ENCODE data around the gene MUCL3. TPM values are rescaled to one million over a fixed set of nuclear protein-coding genes. Genes with fewer than 3 reads are reported as not detected.
A peak's percentile ranks its signal among the peaks of the same experiment; 100 is the strongest.
"Not testable (repeated sequence)": the region's sequence is repeated elsewhere in the genome, so short reads cannot be mapped to it uniquely, and the experiment has no call there.

Gene MUCL3
- total RNA-seq, 1 experiment from 2014 or later: not detected

- not testable (repeated sequence) for DNase-seq
Measured at GRCh38 chr6:30902196-30902595, 38.6 kb upstream of the MUCL3 start.

DNA sequence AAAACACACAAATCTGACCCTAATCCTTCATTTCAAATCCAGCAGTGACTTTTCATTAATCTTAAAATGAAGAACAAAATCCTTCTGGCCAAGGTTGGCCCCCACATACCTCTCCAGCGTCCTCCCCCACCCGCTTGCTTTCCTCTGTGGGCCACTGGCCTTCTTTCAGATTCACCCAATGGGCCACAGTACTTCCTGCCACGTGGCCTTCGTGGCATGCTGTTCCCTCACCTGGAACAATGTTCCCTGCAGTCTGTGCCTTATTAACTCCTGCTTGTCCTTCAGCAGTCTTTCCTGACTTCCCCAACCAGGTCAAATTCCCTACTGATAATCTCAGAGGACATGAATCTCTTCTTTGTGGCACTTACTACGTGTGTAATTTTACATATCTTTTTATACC lies 38.1 kb upstream of the MUCL3 start:
- Histone ChIP-seq H3K4me3 (ENCODE audit: insufficient read depth, low read depth, low read length) (no peak overlapping the region), H3K27me3 (ENCODE audit: control insufficient read depth, insufficient read depth, low read length) (no peaks in the 10 kb centered on the region), H3K36me3 (replicated peaks; ENCODE audit: control insufficient read depth, insufficient read depth, low read length) (peaks cover 15% of the 10 kb centered on the region)
- no peak for DNase-seq

More at GRCh38 chr6:30902196-30902595, 38.6 kb upstream of the MUCL3 start:
- H3K36me3 ChIP-seq (replicated peaks; ENCODE audit: control insufficient read depth, insufficient read depth, low read length): peaks cover 19% of the 10 kb centered on the region
- not testable (repeated sequence) for H3K4me3 ChIP-seq (ENCODE audit: insufficient read depth, low read depth, low read length); H3K27me3 ChIP-seq (ENCODE audit: control insufficient read depth, insufficient read depth, low read length)

GRCh38 chr6:30903236-30903635 lies 37.5 kb upstream of the MUCL3 start:
- Histone ChIP-seq H3K36me3 (replicated peaks; ENCODE audit: control insufficient read depth, insufficient read depth, low read length) (peaks cover 13% of the 10 kb centered on the region), H3K27me3 (ENCODE audit: control insufficient read depth, insufficient read depth, low read length) (no peaks in the 10 kb centered on the region), H3K4me3 (ENCODE audit: insufficient read depth, low read depth, low read length) (no peak overlapping the region)
- no peak for DNase-seq

- DNase-seq; H3K27me3 ChIP-seq (ENCODE audit: control insufficient read depth, insufficient read depth, low read length): not testable (repeated sequence)
- H3K36me3 ChIP-seq (replicated peaks; ENCODE audit: control insufficient read depth, insufficient read depth, low read length): peaks cover 13% of the 10 kb centered on the region
- H3K4me3 ChIP-seq (ENCODE audit: insufficient read depth, low read depth, low read length): peak overlapping the region; percentile 41
Measured at GRCh38 chr6:30907290-30907757, 33.4 kb upstream of the MUCL3 start.

GRCh38 chr6:30907758-30908591 lies 32.8 kb upstream of the MUCL3 start, which contains the start of gene GTF2H4:
Gene GTF2H4, plus strand, starts transcription at chr6:30908207.
- Histone ChIP-seq H3K27me3 (ENCODE audit: control insufficient read depth, insufficient read depth, low read length) (no peaks in the 10 kb centered on the region), H3K36me3 (replicated peaks; ENCODE audit: control insufficient read depth, insufficient read depth, low read length) (peaks cover 15% of the 10 kb centered on the region), H3K4me3 (ENCODE audit: insufficient read depth, low read depth, low read length) (peak within 1 kb of the TSS; percentile 70)
- DNase-seq: peak; percentile 94

DNA sequence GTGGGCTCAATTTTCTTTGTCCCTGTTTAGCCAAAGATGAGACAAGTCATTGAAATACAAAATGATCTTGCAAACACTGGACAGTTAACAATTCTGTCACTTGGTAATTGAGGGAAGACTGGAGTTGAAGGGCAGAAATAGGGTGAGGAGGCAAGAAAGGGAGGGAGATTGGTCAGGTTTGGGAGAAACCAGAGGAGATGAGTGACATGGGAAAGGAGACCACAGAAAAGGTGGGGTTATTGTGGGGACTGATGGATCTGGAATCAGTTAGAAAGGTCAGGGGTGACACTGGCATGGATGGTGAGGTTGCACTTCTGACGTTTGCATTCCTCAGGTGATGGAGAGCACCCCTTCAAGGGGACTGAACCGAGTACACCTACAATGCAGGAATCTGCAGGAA lies 32.1 kb upstream of the MUCL3 start:
- Histone ChIP-seq H3K27me3 (ENCODE audit: control insufficient read depth, insufficient read depth, low read length) (no peaks in the 10 kb centered on the region), H3K36me3 (replicated peaks; ENCODE audit: control insufficient read depth, insufficient read depth, low read length) (peaks cover 15% of the 10 kb centered on the region), H3K4me3 (ENCODE audit: insufficient read depth, low read depth, low read length) (peak overlapping the region; percentile 70)
- DNase-seq: no peak

DNA sequence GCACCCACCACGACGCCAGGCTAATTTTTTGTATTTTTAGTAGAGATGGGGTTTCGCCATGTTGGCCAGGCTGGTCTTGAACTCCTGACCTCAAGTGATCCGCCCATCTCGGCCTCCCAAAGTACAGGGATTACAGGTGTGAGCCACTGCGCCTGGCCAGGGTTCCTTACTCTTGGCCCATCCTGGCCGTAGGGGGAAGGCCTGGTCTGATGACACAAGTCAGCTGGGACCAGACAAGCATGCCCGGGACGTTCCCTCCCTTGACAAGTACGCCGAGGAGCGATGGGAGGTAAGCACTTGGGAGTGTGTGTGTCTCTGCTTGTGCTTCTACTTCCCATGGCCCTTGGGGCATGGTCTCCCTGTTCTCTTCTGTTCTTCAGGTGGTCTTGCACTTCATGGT lies 30.3 kb upstream of the MUCL3 start:
- H3K4me3 ChIP-seq (ENCODE audit: insufficient read depth, low read depth, low read length); DNase-seq; H3K27me3 ChIP-seq (ENCODE audit: control insufficient read depth, insufficient read depth, low read length): not testable (repeated sequence)
- H3K36me3 ChIP-seq (replicated peaks; ENCODE audit: control insufficient read depth, insufficient read depth, low read length): peaks cover 15% of the 10 kb centered on the region

GRCh38 chr6:30912746-30913520 lies 27.8 kb upstream of the MUCL3 start:
- DNase-seq: no peak
- no peaks in the 10 kb centered on the region for H3K27me3 ChIP-seq (ENCODE audit: control insufficient read depth, insufficient read depth, low read length)
- no peak overlapping the region for H3K4me3 ChIP-seq (ENCODE audit: insufficient read depth, low read depth, low read length)
- H3K36me3 ChIP-seq (replicated peaks; ENCODE audit: control insufficient read depth, insufficient read depth, low read length): peaks cover 18% of the 10 kb centered on the region

GRCh38 chr6:30913721-30914075 lies 27.1 kb upstream of the MUCL3 start:
- H3K27me3 ChIP-seq (ENCODE audit: control insufficient read depth, insufficient read depth, low read length): no peaks in the 10 kb centered on the region
- H3K36me3 ChIP-seq (replicated peaks; ENCODE audit: control insufficient read depth, insufficient read depth, low read length): peaks cover 21% of the 10 kb centered on the region
- peak overlapping the region; percentile 62 for H3K4me3 ChIP-seq (ENCODE audit: insufficient read depth, low read depth, low read length)
- no peak for DNase-seq

GRCh38 chr6:30914076-30914853 lies 26.5 kb upstream of the MUCL3 start, which contains the start of gene VARS2:
Gene VARS2, plus strand, starts transcription at chr6:30914238. Its CDS starts 599 bp downstream, at chr6:30914837.
- peaks cover 23% of the 10 kb centered on the region for H3K36me3 ChIP-seq (replicated peaks; ENCODE audit: control insufficient read depth, insufficient read depth, low read length)
- H3K27me3 ChIP-seq (ENCODE audit: control insufficient read depth, insufficient read depth, low read length): no peaks in the 10 kb centered on the region
- DNase-seq: peak; percentile 100
- peak within 1 kb of the TSS; percentile 62 for H3K4me3 ChIP-seq (ENCODE audit: insufficient read depth, low read depth, low read length)

DNA sequence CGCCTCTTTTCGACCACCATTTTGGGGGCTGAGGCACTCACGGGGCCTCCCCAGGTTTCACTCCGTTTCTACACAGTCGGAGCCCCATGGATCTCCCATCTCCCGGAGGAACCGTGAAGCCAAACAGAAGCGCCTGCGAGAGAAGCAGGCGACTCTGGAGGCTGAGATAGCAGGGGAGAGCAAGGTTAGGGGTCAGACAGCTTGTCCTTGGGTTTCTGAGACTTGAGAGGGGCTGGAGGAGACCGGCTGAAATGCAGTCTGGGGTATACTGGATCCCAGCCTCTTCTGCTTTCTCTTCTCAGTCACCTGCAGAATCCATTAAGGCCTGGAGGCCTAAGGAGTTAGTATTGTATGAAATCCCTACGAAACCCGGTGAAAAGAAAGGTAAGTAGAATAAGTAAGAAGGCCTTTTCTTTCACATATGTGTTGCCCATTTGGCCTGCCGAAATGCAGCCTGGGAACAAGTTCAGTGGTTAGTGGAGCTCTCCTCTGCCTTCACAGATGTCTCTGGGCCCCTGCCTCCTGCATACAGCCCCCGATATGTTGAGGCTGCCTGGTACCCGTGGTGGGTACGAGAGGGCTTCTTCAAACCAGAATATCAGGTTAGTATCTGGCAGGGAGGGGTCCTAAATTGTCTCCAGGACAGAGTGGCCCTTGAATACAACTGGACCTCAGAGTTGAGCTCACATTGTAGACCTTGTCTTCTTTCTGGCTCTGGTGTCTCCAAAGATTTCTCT lies 25.8 kb upstream of the MUCL3 start:
- no peaks in the 10 kb centered on the region for H3K27me3 ChIP-seq (ENCODE audit: control insufficient read depth, insufficient read depth, low read length)
- peaks cover 23% of the 10 kb centered on the region for H3K36me3 ChIP-seq (replicated peaks; ENCODE audit: control insufficient read depth, insufficient read depth, low read length)
- no peak for DNase-seq
- H3K4me3 ChIP-seq (ENCODE audit: insufficient read depth, low read depth, low read length): peak overlapping the region; percentile 62

DNA sequence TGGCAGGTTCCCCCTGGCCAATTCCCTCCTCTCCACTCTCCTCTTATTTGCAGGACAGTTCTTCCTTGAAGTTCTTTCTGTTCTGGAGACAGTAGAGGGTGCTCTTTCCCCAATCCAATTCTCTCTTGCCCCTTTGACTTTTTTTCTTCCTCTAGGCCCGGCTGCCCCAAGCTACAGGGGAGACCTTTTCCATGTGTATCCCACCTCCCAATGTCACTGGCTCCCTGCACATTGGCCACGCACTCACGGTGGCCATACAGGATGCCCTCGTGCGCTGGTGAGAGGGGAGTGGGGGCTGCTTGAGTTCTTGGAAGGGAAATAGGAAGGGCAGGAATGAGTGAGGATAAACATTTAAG lies 25.2 kb upstream of the MUCL3 start:
- Histone ChIP-seq H3K4me3 (ENCODE audit: insufficient read depth, low read depth, low read length) (no peak overlapping the region), H3K27me3 (ENCODE audit: control insufficient read depth, insufficient read depth, low read length) (no peaks in the 10 kb centered on the region), H3K36me3 (replicated peaks; ENCODE audit: control insufficient read depth, insufficient read depth, low read length) (peaks cover 20% of the 10 kb centered on the region)
- DNase-seq: peak; percentile 92

DNA sequence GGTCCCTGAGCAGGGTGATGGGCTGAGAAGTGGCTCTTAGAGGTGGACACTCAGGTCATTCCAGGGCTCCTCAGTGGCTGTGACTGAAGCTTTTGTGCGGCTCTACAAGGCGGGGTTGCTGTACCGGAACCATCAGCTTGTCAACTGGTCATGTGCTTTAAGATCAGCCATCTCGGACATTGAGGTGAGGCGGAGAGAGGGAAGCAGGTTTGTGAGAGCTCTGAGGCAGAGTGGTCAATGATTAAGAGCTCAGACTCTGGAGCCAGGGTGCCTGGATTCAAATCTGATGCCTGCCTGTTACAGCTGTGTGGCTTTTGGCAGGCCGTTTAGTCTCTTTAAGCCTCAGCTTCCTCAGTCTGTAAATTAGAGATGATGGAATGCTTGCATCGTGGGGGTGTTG lies 23.7 kb upstream of the MUCL3 start:
- peaks cover 13% of the 10 kb centered on the region for H3K36me3 ChIP-seq (replicated peaks; ENCODE audit: control insufficient read depth, insufficient read depth, low read length)
- no peak overlapping the region for H3K4me3 ChIP-seq (ENCODE audit: insufficient read depth, low read depth, low read length)
- DNase-seq: no peak
- no peaks in the 10 kb centered on the region for H3K27me3 ChIP-seq (ENCODE audit: control insufficient read depth, insufficient read depth, low read length)

DNA sequence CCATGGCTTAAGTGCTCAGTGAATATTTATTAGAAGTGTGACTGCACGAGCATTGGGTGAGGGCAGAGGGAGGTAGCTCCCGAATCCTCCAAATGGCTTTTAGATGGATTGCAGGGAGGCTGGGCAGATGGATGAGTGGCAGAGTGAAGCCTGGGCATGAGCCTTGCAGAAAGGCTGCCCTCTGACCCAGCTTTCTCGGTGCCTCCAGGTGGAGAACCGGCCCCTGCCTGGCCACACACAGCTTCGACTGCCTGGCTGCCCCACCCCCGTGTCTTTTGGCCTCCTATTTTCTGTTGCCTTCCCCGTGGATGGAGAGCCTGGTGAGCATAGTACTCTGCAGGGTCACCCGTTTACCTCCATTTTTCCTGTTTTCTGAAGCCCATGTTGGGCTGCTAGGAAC lies 23.3 kb upstream of the MUCL3 start:
- no peak for DNase-seq
- Histone ChIP-seq H3K4me3 (ENCODE audit: insufficient read depth, low read depth, low read length) (no peak overlapping the region), H3K36me3 (replicated peaks; ENCODE audit: control insufficient read depth, insufficient read depth, low read length) (peaks cover 10% of the 10 kb centered on the region), H3K27me3 (ENCODE audit: control insufficient read depth, insufficient read depth, low read length) (no peaks in the 10 kb centered on the region)
